ENCODE data around the gene ZIC1.

ZIC1 gene

GRCh38 chr3:147424581-147425387 is 15.6 kb downstream of the ZIC1 start:
- no peak for DNase-seq

GRCh38 chr3:147425388-147425850 is 16.3 kb downstream of the ZIC1 start:
- no peak for DNase-seq

DNA sequence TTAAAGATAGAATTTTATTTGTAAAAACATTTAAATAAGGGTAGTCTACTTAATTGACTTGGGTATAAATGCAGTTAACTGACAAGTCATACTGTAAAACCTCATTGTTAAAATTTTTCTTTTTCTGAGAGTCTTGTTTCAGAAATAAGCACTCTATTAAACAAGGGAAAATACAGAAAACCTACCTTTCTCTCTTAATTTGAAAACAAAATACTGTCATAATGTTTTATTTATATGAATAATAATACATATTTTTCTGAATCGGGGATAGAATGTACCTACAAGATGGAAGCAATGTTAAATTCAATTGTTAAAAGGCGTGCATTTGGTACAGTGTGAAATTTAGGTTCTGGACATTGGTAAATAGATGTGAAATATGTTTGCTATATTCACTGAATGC is 17.8 kb downstream of the ZIC1 start:
- no peak for DNase-seq

GRCh38 chr3:147427746-147428145 is 18.6 kb downstream of the ZIC1 start:
- DNase-seq = no peak

DNA sequence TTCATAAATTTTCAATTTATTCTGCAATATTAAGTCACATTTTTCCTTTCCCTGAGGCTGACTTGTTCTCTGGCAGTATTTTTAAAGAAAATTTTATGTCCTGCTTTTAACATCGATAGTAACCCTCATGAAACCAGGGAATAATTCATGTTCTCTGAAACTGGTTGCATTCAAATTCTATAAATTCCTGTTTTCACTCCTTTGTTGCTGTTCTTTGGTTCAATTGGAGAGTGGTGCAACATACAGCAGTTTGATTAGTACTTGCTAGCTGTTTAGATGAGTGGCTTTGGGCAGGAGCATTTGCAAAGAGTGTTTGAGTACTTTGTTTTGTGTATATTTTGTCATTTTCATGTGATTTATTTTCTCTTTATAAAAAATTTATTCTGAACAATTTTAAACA is 19.2 kb downstream of the ZIC1 start:
- no peak for DNase-seq

- DNase-seq = no peak
Observed at GRCh38 chr3:147428754-147429153, 19.6 kb downstream of the ZIC1 start.

DNA sequence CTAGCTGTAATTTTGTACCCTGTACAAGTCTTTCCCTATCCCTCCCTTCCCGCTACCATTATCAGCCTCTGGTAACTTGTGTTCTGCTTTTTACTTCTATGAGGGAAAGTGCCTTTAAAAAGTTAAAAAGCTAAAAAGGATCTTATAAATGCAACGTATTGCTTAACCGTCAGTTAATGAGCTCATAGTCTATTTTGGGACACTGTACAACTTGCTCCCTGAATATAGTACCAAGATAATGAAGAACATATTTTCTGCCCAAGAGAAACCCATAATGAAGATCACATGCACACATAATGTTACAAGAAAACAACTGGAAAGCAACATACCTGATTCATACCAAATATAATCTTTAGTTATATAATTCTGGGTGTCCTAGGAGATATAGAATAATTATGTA is 22.6 kb downstream of the ZIC1 start:
- no peak for DNase-seq

- no peak for DNase-seq
Observed at GRCh38 chr3:147447224-147447623, 38.1 kb downstream of the ZIC1 start.

DNA sequence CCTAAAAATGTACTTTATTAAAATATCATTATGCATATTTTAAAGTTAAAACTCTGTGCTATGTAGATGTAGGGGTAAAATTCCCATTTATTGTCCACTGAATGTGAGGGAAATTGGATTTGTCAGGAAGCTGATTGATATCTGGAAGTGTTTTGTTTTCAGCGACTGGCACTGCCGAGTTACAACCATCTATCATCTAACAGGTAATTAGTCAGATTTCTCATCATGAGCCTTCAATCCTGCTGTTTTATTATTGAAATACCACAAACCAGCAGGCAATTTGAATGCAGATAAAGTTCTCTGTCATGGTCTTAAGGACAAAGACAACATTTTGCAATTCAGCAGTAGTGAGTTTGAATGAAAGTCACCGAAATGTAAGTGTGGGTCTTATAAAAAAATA is 40.5 kb downstream of the ZIC1 start:
- DNase-seq = no peak

DNA sequence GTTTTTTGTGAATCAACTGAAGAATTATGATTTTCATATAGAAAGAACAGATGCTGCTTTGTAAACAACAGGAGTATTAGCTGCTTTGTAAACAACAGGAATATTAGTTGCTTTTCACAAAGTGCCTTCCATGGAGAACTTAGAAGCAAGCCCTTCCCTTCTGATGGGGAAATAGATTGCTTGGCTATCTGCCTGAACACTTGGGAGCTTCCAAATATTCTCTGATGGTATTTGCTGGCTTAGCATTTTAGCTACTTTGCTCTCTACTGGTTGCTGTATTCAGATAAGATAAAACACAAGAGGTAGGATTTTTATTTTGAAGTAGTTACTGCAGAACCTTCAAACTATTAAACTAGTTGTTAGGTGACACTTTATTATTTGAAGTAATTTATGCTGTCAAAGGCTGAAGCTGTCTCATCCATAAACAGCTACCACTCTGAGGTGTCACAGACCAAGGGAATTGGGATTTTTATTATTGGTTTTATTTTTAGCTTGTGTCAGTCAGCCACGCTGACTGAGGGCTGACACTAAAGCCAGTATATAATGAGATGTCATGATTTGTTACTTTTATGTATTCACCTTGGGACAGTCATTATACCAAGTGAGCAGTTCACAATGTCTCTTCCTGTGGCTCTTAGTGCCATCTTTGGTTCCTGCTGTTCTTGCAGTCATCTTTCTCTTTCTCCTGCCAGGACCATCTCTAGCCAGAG is 50.0 kb downstream of the ZIC1 start:
- no peak for DNase-seq

DNA sequence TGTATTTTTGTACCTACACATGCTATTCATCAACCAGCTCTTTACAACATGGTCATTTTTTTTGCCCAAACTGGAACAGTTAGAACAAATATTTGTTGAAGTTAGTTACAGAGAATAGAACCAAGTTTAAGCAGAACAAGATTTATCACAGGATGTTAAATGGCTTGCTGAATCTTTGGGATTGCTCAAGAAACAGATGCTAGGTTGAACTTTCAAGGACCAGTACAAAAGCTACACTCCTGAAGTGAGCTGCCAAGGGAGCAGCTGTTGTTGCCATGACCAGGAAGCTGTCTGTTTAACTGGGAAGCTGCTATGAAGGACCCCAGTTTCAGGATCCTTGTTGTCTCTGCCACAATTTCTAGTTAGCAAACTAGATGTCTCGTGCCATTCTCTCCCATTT is 53.7 kb downstream of the ZIC1 start:
- no peak for DNase-seq

Data from stimulated activated CD4-positive, alpha-beta T cell treated with anti-CD3 and anti-CD28 coated beads, Interleukin-4, amount 100 ng/mL, for 4 hours (primary cell).